Smooth muscle cell of the brain vasculature (primary cell): ENCODE measurements around the gene KIFC1.

ENCODE experiments used
- DNase-seq: peaks from one replicate; pipeline ENCODE4 v3.0.0-alpha.2; 2012; ENCODE audit warnings: low read depth, low spot score

The KIFC1 gene

GRCh38 chr6:33411632-33412005 is 20.0 kb downstream of the KIFC1 start:
- DNase-seq = no peak

- DNase-seq = no peak
Observed at GRCh38 chr6:33412140-33413009, 20.8 kb downstream of the KIFC1 start.

GRCh38 chr6:33413241-33414120 is 21.9 kb downstream of the KIFC1 start:
- DNase-seq = no peak

GRCh38 chr6:33414592-33415271 is 23.1 kb downstream of the KIFC1 start:
- no peak for DNase-seq

- no peak for DNase-seq
Observed at GRCh38 chr6:33415831-33416230, 24.2 kb downstream of the KIFC1 start.

- DNase-seq = no peak
Observed at GRCh38 chr6:33416386-33417127, 24.9 kb downstream of the KIFC1 start.

- DNase-seq = no peak
Observed at GRCh38 chr6:33417128-33417902, 25.7 kb downstream of the KIFC1 start.

GRCh38 chr6:33417903-33418689 is 26.5 kb downstream of the KIFC1 start, which contains the start of gene CUTA:
TSS of gene CUTA (minus strand) at chr6:33418107. CDS start at chr6:33418000, 107 bp downstream.
- peak; percentile 99 for DNase-seq

- DNase-seq = no peak
Observed at GRCh38 chr6:33418690-33419291, 27.2 kb downstream of the KIFC1 start.

- no peak for DNase-seq
Observed at GRCh38 chr6:33419580-33420490, 28.2 kb downstream of the KIFC1 start, which contains the start of gene SYNGAP1. TSS of gene SYNGAP1 (plus strand) at chr6:33420065. CDS start at chr6:33420265, 200 bp downstream.

GRCh38 chr6:33420491-33421343 is 29.1 kb downstream of the KIFC1 start:
- no peak for DNase-seq

- no peak for DNase-seq
Observed at GRCh38 chr6:33421344-33421643, 29.7 kb downstream of the KIFC1 start.

GRCh38 chr6:33423777-33424176 is 32.2 kb downstream of the KIFC1 start:
- no peak for DNase-seq

GRCh38 chr6:33424855-33425667 is 33.4 kb downstream of the KIFC1 start:
- no peak for DNase-seq

GRCh38 chr6:33425668-33426577 is 34.3 kb downstream of the KIFC1 start:
- peak; percentile 51 for DNase-seq
